Endothelial cell of umbilical vein (primary cell): ENCODE results near the gene CUEDC1. TPM values are rescaled to one million over a fixed set of nuclear protein-coding genes. Genes with fewer than 3 reads are reported as not detected.

Experiments
- BruUV-seq: library from RNA; stranded (reverse); fragments of 400-500 nt; replicated peaks from 2 replicates; lab custom pipeline; 2021; lab: Mats Ljungman, UMichigan
- CTCF ChIA-PET: fragments of 300-600, 350-600 bp; sonication (Branson Sonifier 250); formaldehyde crosslinking; loops from one replicate; lab custom pipeline; 2021; ENCODE audit warnings: antibody characterized with exemption, inconsistent platforms; lab: Charles Lee
- POLR2A ChIA-PET: fragments of 300-600, 350-600 bp; sonication (Branson Sonifier 250); formaldehyde crosslinking; loops from one replicate; lab custom pipeline; 2021; ENCODE audit warnings: antibody characterized with exemption, inconsistent platforms; lab: Charles Lee
- DNase-seq: peaks from one replicate; pipeline ENCODE4 v3.0.0-alpha.2; 2011; ENCODE audit warnings: low read depth, low spot score
- FAIRE-seq: peaks from 2 replicates; lab custom pipeline; 2011; peaks lifted over from hg19 to GRCh38; lab: Jason Lieb, UNC
- H2AFZ ChIP-seq: 2 replicates; pipeline ENCODE4 v1.6.0; 2012; ENCODE audit warnings: low read depth, low read length, control low read depth, inconsistent platforms
- H3K27ac ChIP-seq: 2 replicates; pipeline ENCODE4 v1.5.1; 2011; ENCODE audit warnings: low read depth, mild to moderate bottlenecking, control low read depth, low read length, moderate library complexity; ENCODE audit not compliant: insufficient read depth
- H3K27me3 ChIP-seq, 2 experiments: 2 replicates each; pipeline versions ENCODE4 v1.6.0 to v1.6.1; 2011; ENCODE audit warnings: low read length in 2 of 2, mixed read lengths in 1 of 2; ENCODE audit not compliant: control insufficient read depth in 2 of 2, insufficient read depth in 2 of 2
- H3K36me3 ChIP-seq, 2 experiments: 2 replicates in 1 of 2; 3 replicates in 1 of 2; pipeline ENCODE4 v1.5.1; 2011; ENCODE audit warnings: low read length in 2 of 2, mild to moderate bottlenecking in 1 of 2, moderate library complexity in 1 of 2; ENCODE audit not compliant: control insufficient read depth in 2 of 2, insufficient read depth in 2 of 2; ENCODE audit errors: extremely low read depth in 1 of 2
- H3K4me1 ChIP-seq: 3 replicates; pipeline ENCODE4 v1.5.1; 2011; ENCODE audit warnings: mild to moderate bottlenecking, low read length; ENCODE audit not compliant: control insufficient read depth, insufficient read depth; ENCODE audit errors: extremely low read depth
- H3K4me2 ChIP-seq: 2 replicates; pipeline ENCODE4 v1.6.1; 2011; ENCODE audit warnings: low read length, control low read depth, mixed read lengths; ENCODE audit not compliant: insufficient read depth
- H3K4me3 ChIP-seq, 3 experiments: fragments of 200-600 bp in 1 of 3; sonication (generic), shearing (Covaris generic) in 1 of 3; replicated peaks in 1 of 3; 2 replicates each; pipeline ENCODE4 v1.5.1; 2011 to 2016; ENCODE audit warnings: control low read depth in 3 of 3, low read length in 3 of 3, mild to moderate bottlenecking in 2 of 3, inconsistent platforms in 1 of 3, low read depth in 1 of 3, moderate library complexity in 1 of 3; ENCODE audit not compliant: insufficient read depth in 1 of 3
- H3K79me2 ChIP-seq: 2 replicates; pipeline ENCODE4 v1.6.0; 2012; ENCODE audit warnings: low read length, inconsistent platforms; ENCODE audit not compliant: control insufficient read depth, insufficient read depth
- H3K9ac ChIP-seq: replicated peaks from 2 replicates; pipeline ENCODE3; 2011; ENCODE audit warnings: low read length, control low read depth; ENCODE audit not compliant: insufficient read depth; ENCODE audit errors: extremely low read depth
- H3K9me1 ChIP-seq: replicated peaks from 3 replicates; pipeline ENCODE4 v1.6.0; 2011; ENCODE audit warnings: mild to moderate bottlenecking, low read length; ENCODE audit not compliant: control insufficient read depth, insufficient read depth; ENCODE audit errors: extremely low read depth
- H3K9me3 ChIP-seq: replicated peaks from 2 replicates; pipeline ENCODE4 v1.5.1; 2012; ENCODE audit warnings: low read length, inconsistent platforms; ENCODE audit not compliant: control insufficient read depth, insufficient read depth
- H4K20me1 ChIP-seq: replicated peaks from 2 replicates; pipeline ENCODE3; 2011; ENCODE audit warnings: mild to moderate bottlenecking, low read length; ENCODE audit not compliant: control insufficient read depth, insufficient read depth; ENCODE audit errors: extremely low read depth
- CTCF ChIP-seq, 2 donors: IDR thresholded peaks; 1 replicate in 1 of 2; 2 replicates in 1 of 2; pipeline ENCODE4 v1.5.1; 2011; ENCODE audit warnings: low read length in 2 of 2, mild to moderate bottlenecking in 2 of 2, moderate library complexity in 2 of 2, control low read depth in 1 of 2, inconsistent platforms in 1 of 2, low read depth in 1 of 2; ENCODE audit not compliant: insufficient read depth in 1 of 2; ENCODE audit errors: extremely low read depth in 1 of 2
- EZH2 ChIP-seq: IDR thresholded peaks from 2 replicates; pipeline ENCODE4 v1.6.1; 2012; ENCODE audit warnings: borderline replicate concordance, low read depth, mild to moderate bottlenecking, moderate library complexity, low read length, inconsistent platforms; ENCODE audit not compliant: severe bottlenecking
- FOS ChIP-seq: IDR thresholded peaks from 2 replicates; pipeline ENCODE4 v1.6.1; 2011; ENCODE audit warnings: mild to moderate bottlenecking, low read length, moderate library complexity, borderline replicate concordance; ENCODE audit not compliant: insufficient read depth
- GATA2 ChIP-seq: IDR thresholded peaks from 2 replicates; pipeline ENCODE4 v1.7.0; 2011; ENCODE audit warnings: low read depth, mild to moderate bottlenecking, moderate library complexity, mixed read lengths, low read length; ENCODE audit not compliant: insufficient read length, insufficient read depth
- JUN ChIP-seq: IDR thresholded peaks from 2 replicates; pipeline ENCODE4 v1.6.1; 2011; ENCODE audit warnings: borderline replicate concordance, low read depth; ENCODE audit not compliant: insufficient read length, insufficient read depth
- MAX ChIP-seq: IDR thresholded peaks from 2 replicates; pipeline ENCODE4 v1.6.1; 2011; ENCODE audit not compliant: insufficient read depth, insufficient read length
- MYC ChIP-seq: IDR thresholded peaks from one replicate; pipeline ENCODE4 v1.6.1; 2011; ENCODE audit warnings: mild to moderate bottlenecking, low read depth, low read length
- POLR2A ChIP-seq: IDR thresholded peaks from 2 replicates; pipeline ENCODE4 v1.6.1; 2012; ENCODE audit warnings: low read depth, mild to moderate bottlenecking, control low read depth, low read length
- POLR2AphosphoS5 ChIP-seq: IDR thresholded peaks from 2 replicates; pipeline ENCODE4 v1.6.1; 2012; ENCODE audit warnings: low read depth, mild to moderate bottlenecking, control low read depth, low read length, moderate library complexity; ENCODE audit not compliant: insufficient read depth
- dilution Hi-C: fragments of 300-500 bp; cut with MboI; formaldehyde crosslinking; loops from one replicate; pipeline ENCODE4 v1.15.0; 2019; ENCODE audit warnings: low sequenced_read_pairs; ENCODE audit not compliant: extremely low pct_ligation_motif_present
- intact Hi-C: fragments of 100-400 bp; cut with micrococcal nuclease; formaldehyde crosslinking; loops from one replicate; pipeline ENCODE4 v1.10.0; 2022
- polyA plus RNA-seq, 4 experiments: library from polyadenylated mRNA; depleted of rRNA in 3 of 4; stranded (reverse) in 3 of 4; unstranded in 1 of 4; fragments of >200 nt; gene quantifications; 2 replicates each; pipeline versions ENCODE4 v1.2.1 to v1.2.3, GENCODE V29; 2011 to 2012; ENCODE audit warnings: missing spikeins in 1 of 4
- total RNA-seq: library from RNA; stranded (reverse); gene quantifications from 2 replicates; pipeline ENCODE4 v1.2.3, GENCODE V29; 2021

The CUEDC1 gene
- total and polyA plus RNA-seq, 2 donors (not counting 3 experiments of a cell fraction or from before 2014, with no cell fraction given), result 15.8 to 27.7 TPM

- H3K4me2 ChIP-seq, result no peak overlapping the region
- peaks cover 17% of the 10 kb centered on the region for H3K4me1 ChIP-seq
- BruUV-seq, result no TSS peak
- no peak overlapping the region for H3K4me3 ChIP-seq
- H2AFZ ChIP-seq, result no peak overlapping the region
- no peaks in the 10 kb centered on the region for H3K36me3 ChIP-seq
- no peak overlapping the region for H3K27ac ChIP-seq
- no peaks in the 10 kb centered on the region for H3K27me3 ChIP-seq
- dilution Hi-C loops, result loop anchor here (25.0 kb wide), 1 partner anchor 127 kb away; the partner anchor contains the start of gene VEZF1
- POLR2A ChIA-PET, result interaction anchor here (0.7 to 2.4 kb wide), 7 partner anchors 15 to 222 kb away, joined by 3 to 9 read pairs (median 4); partner anchors contain the start of gene SRSF1
- no peaks in the 10 kb centered on the region for H4K20me1 ChIP-seq
- FAIRE-seq (no peak), DNase-seq (no peak)
- TF ChIP-seq POLR2AphosphoS5 (no peak), JUN (no peak), GATA2 (no peak), MYC (no peak), EZH2 (no peak), MAX (no peak), CTCF (IDR thresholded peaks at IDR 0.05; ENCODE audit: extremely low read depth in 1 of 2, insufficient read depth in 1 of 2, low read depth in 1 of 2, low read length in 2 of 2) (no peak), FOS (no peak), POLR2A (no peak)
- no peaks in the 10 kb centered on the region for H3K9me3 ChIP-seq
- CTCF ChIA-PET, result interaction anchor here (0.6 to 18.8 kb wide), 12 partner anchors 11 to 389 kb away, joined by 3 to 584 read pairs (median 30); partner anchors contain the start of genes CUEDC1 and VEZF1
- no peaks in the 10 kb centered on the region for H3K9me1 ChIP-seq
- intact Hi-C loops, result no loop called here
- H3K79me2 ChIP-seq, result no peaks in the 10 kb centered on the region
- no peak overlapping the region for H3K9ac ChIP-seq
Observed at GRCh38 chr17:57860414-57860999, 94.7 kb downstream of the CUEDC1 start.
